Mucosa of descending colon (tissue), 3 donors: ENCODE measurements around the gene GPC4. TPM values are rescaled to one million over a fixed set of nuclear protein-coding genes. Genes with fewer than 3 reads are reported as not detected.

Source experiments
- ATAC-seq: fragments of 200-7000 bp; cut with Tn5 transposase; one replicate; pipeline ENCODE4 v1.9.1; 2020; ENCODE audit warnings: mild to moderate bottlenecking, moderate library complexity
- DNase-seq, 3 donors: peaks; one replicate each; pipeline ENCODE4 v3.0.0-alpha.2; 2020
- H3K36me3 ChIP-seq: fragments of 200-600 bp; one replicate; pipeline ENCODE4 v1.8.0; 2021; ENCODE audit warnings: low read depth, mild to moderate bottlenecking
- H3K4me1 ChIP-seq: fragments of 200-600 bp; one replicate; pipeline ENCODE4 v1.8.0; 2021; ENCODE audit warnings: low read depth, mild to moderate bottlenecking
- H3K4me3 ChIP-seq: fragments of 200-600 bp; one replicate; pipeline ENCODE4 v1.8.0; 2021; ENCODE audit warnings: mild to moderate bottlenecking
- H3K9me3 ChIP-seq: fragments of 200-600 bp; one replicate; pipeline ENCODE4 v1.8.0; 2021; ENCODE audit warnings: mild to moderate bottlenecking
- CTCF ChIP-seq: fragments of 200-600 bp; IDR thresholded peaks from one replicate; pipeline ENCODE4 v1.8.0; 2022; ENCODE audit warnings: antibody characterized with exemption, mild to moderate bottlenecking
- intact Hi-C, 2 donors: fragments of 100-400 bp; cut with DNase I in 1 of 2; cut with micrococcal nuclease in 1 of 2; formaldehyde crosslinking; loops; one replicate each; pipeline versions ENCODE4 v1.11.0 to v1.11.1; 2022; cut with DNase I, micrococcal nuclease
- total RNA-seq, 3 donors: library from RNA; stranded (reverse); fragmentation: NEBNext Ultra II Directional in 2 of 3; extraction: Animal tissue kit (Norgen Biotek cat#: 25700) in 2 of 3; gene quantifications; one replicate each; pipeline versions ENCODE4 v1.2.1 to v1.2.4, GENCODE V29; 2021 to 2023
- donor health status: DM: no; HTN: no; CAD: no; lungs with moderate emphysema.
- donor health status: DM: no; HTN: no; CAD: no.
- donor health status: DM: no; HTN: yes; CAD: no.

GPC4 gene
- total RNA-seq, 3 donors from 2014 or later, result 12.7 to 33.5 (median 18.4) TPM

- ATAC-seq, result peak; percentile 50
- no peaks in the 10 kb centered on the region for H3K9me3 ChIP-seq
- TF ChIP-seq CTCF, result no peak
- H3K36me3 ChIP-seq, result no peaks in the 10 kb centered on the region
- DNase-seq, result peak in 1 of 3 donors; percentile 15
- intact Hi-C loops, result no loop called here
- H3K4me3 ChIP-seq, result no peak overlapping the region
- peaks cover 7% of the 10 kb centered on the region for H3K4me1 ChIP-seq
These were observed 25.3 kb downstream of the GPC4 start for GRCh38 chrX:133389975-133390374.

- intact Hi-C loops, result no loop called here
- no peak for TF ChIP-seq CTCF
- H3K36me3 ChIP-seq, result no peaks in the 10 kb centered on the region
These were observed 30.8 kb downstream of the GPC4 start for GRCh38 chrX:133384454-133384853.

GRCh38 chrX:133380711-133381619 is 34.3 kb downstream of the GPC4 start:
- Histone ChIP-seq H3K9me3 (no peaks in the 10 kb centered on the region), H3K4me3 (no peak overlapping the region), H3K36me3 (no peaks in the 10 kb centered on the region), H3K4me1 (no peaks in the 10 kb centered on the region)
- intact Hi-C loops, result no loop called here
- DNase-seq, result no peak
- no peak for TF ChIP-seq CTCF
- no peak for ATAC-seq

More at GRCh38 chrX:133384454-133384853, 30.8 kb downstream of the GPC4 start:
- no peaks in the 10 kb centered on the region for H3K9me3 ChIP-seq
- no peak overlapping the region for H3K4me3 ChIP-seq
- H3K4me1 ChIP-seq, result no peaks in the 10 kb centered on the region
- peak; percentile 30 for ATAC-seq
- no peak for DNase-seq

GRCh38 chrX:133376422-133376821 is 38.9 kb downstream of the GPC4 start:
- TF ChIP-seq CTCF, result no peak
- intact Hi-C loops, result no loop called here
- H3K4me1 ChIP-seq, result peaks cover 1% of the 10 kb centered on the region
- peak; percentile 67 for ATAC-seq
- DNase-seq, result no peak
- H3K4me3 ChIP-seq, result no peak overlapping the region
- H3K9me3 ChIP-seq, result no peaks in the 10 kb centered on the region
- H3K36me3 ChIP-seq, result no peaks in the 10 kb centered on the region

- peak in 2 of 3 donors; percentile 32 for DNase-seq
- Histone ChIP-seq H3K36me3 (no peaks in the 10 kb centered on the region), H3K9me3 (no peaks in the 10 kb centered on the region), H3K4me3 (no peak overlapping the region), H3K4me1 (peaks cover 4% of the 10 kb centered on the region)
- TF ChIP-seq CTCF, result no peak
- peak; percentile 46 for ATAC-seq
- intact Hi-C loops, result no loop called here
These were observed 39.5 kb downstream of the GPC4 start for GRCh38 chrX:133375615-133376340.
